K562 (cell line): ENCODE data around the gene KCNK1. TPM values are rescaled to one million over a fixed set of nuclear protein-coding genes. Genes with fewer than 3 reads are reported as not detected.
"Not testable (repeated sequence)": the region's sequence is repeated elsewhere in the genome, so short reads cannot be mapped to it uniquely, and the experiment has no call there.

ENCODE experiments used
- ATAC-seq: fragments of 200-7000 bp; cut with Tn5 transposase; 3 replicates; pipeline ENCODE4 v1.9.1; 2020; ENCODE audit warnings: moderate library complexity
- BruUV-seq: library from RNA; stranded (reverse); fragments of 400-500 nt; replicated peaks from 2 replicates; lab custom pipeline; 2021; lab: Mats Ljungman, UMichigan
- CTCF ChIA-PET: fragments of 300-600 bp; formaldehyde crosslinking; extraction: SDS; loops from one replicate; lab custom pipeline; 2021; ENCODE audit warnings: low intra/inter-chr PET ratio; lab: Yijun Ruan, JAX
- POLR2A ChIA-PET: fragments of 300-600, 350-650 bp; sonication (Branson Sonifier 250); formaldehyde crosslinking; extraction: SDS; loops from one replicate; lab custom pipeline; 2021; ENCODE audit warnings: antibody characterized with exemption, inconsistent platforms; lab: Yijun Ruan, JAX
- DNase-seq, 4 experiments: peaks; one replicate each; pipeline versions ENCODE4 v3.0.0 to v3.0.0-alpha.2; 2011 to 2018; ENCODE audit warnings: low spot score in 3 of 4, mixed read lengths in 3 of 4; ENCODE audit errors: extremely low read depth in 1 of 4
- FAIRE-seq: peaks from 2 replicates; lab custom pipeline; 2011; peaks lifted over from hg19 to GRCh38; lab: Jason Lieb, UNC
- H2AFZ ChIP-seq: 2 replicates; pipeline ENCODE4 v1.6.0; 2011; ENCODE audit warnings: low read depth, low read length, control low read depth, inconsistent platforms
- H3K27ac ChIP-seq: fragments of 200-600 bp; 3 replicates; pipeline ENCODE4 v1.8.0; 2011; ENCODE audit warnings: low read depth, mild to moderate bottlenecking, control low read depth, inconsistent platforms, low read length, moderate library complexity, mixed read lengths; ENCODE audit errors: extremely low read depth
- H3K27me3 ChIP-seq, 2 experiments: fragments of 300-600 bp in 1 of 2; 2 replicates in 1 of 2; 3 replicates in 1 of 2; pipeline versions ENCODE4 v1.6.0 to v1.8.0; 2011; ENCODE audit warnings: inconsistent platforms in 2 of 2, low read length in 2 of 2, mild to moderate bottlenecking in 1 of 2, mixed read lengths in 1 of 2, moderate library complexity in 1 of 2; ENCODE audit not compliant: control insufficient read depth in 2 of 2, insufficient read depth in 2 of 2
- H3K36me3 ChIP-seq: fragments of 300-600 bp; 3 replicates; pipeline ENCODE4 v1.8.0; 2011; ENCODE audit warnings: mild to moderate bottlenecking, low read length, inconsistent platforms; ENCODE audit not compliant: control insufficient read depth, insufficient read depth
- H3K4me1 ChIP-seq, 2 experiments: fragments of 200-600 bp in 1 of 2; replicated peaks in 1 of 2; 2 replicates in 1 of 2; 3 replicates in 1 of 2; pipeline versions ENCODE4 v1.5.1 to v1.8.0; 2011; ENCODE audit warnings: inconsistent platforms in 2 of 2, low read length in 2 of 2, mild to moderate bottlenecking in 1 of 2, mixed read lengths in 1 of 2, moderate library complexity in 1 of 2; ENCODE audit not compliant: control insufficient read depth in 2 of 2, insufficient read depth in 2 of 2
- H3K4me2 ChIP-seq: 2 replicates; pipeline ENCODE4 v1.6.1; 2011; ENCODE audit warnings: low read length, control low read depth, inconsistent platforms, mixed read lengths; ENCODE audit not compliant: insufficient read depth
- H3K4me3 ChIP-seq: fragments of 200-600 bp; sonication (generic), shearing (Covaris generic); 2 replicates; pipeline ENCODE4 v1.5.1; 2016; ENCODE audit warnings: control low read depth, inconsistent platforms
- H3K79me2 ChIP-seq: fragments of 200-600 bp; 3 replicates; pipeline ENCODE4 v1.8.0; 2011; ENCODE audit warnings: low read length, inconsistent platforms; ENCODE audit not compliant: control insufficient read depth, insufficient read depth
- H3K9ac ChIP-seq, 2 experiments: 2 replicates each; pipeline versions ENCODE4 v1.6.0 to v1.6.1; 2011; ENCODE audit warnings: low read depth in 2 of 2, low read length in 2 of 2, control low read depth in 1 of 2, inconsistent platforms in 1 of 2, mild to moderate bottlenecking in 1 of 2, mixed read lengths in 1 of 2; ENCODE audit not compliant: insufficient read depth in 1 of 2
- H3K9me1 ChIP-seq: one replicate; pipeline ENCODE4 v1.6.0; 2011; ENCODE audit warnings: inconsistent platforms, mild to moderate bottlenecking, low read length, moderate library complexity; ENCODE audit not compliant: control insufficient read depth, insufficient read depth
- H3K9me3 ChIP-seq: replicated peaks from 2 replicates; pipeline ENCODE4 v1.5.1; 2011; ENCODE audit warnings: low read depth, low read length, inconsistent platforms; ENCODE audit not compliant: control insufficient read depth, insufficient read depth
- H4K20me1 ChIP-seq: replicated peaks from 2 replicates; pipeline ENCODE4 v1.6.1; 2011; ENCODE audit warnings: low read length, inconsistent platforms, mixed read lengths; ENCODE audit not compliant: control insufficient read depth, insufficient read depth
- CXXC5 ChIP-seq: fragments of 250-450 bp; sonication (Bioruptor Pico); IDR thresholded peaks from 2 replicates; pipeline ENCODE4 v1.8.0; 2022; ENCODE audit warnings: inconsistent platforms, mild to moderate bottlenecking, moderate library complexity
- HSF4 ChIP-seq: fragments of 250-450 bp; sonication (Bioruptor Pico); IDR thresholded peaks from 2 replicates; pipeline ENCODE4 v2.1.2; 2022; ENCODE audit warnings: mild to moderate bottlenecking, moderate library complexity, borderline replicate concordance
- ID3 ChIP-seq, 2 experiments: fragments of 250-450 bp in 1 of 2; fragments of 450-650 bp in 1 of 2; sonication (Bioruptor Pico) in 1 of 2; IDR thresholded peaks; 2 replicates each; pipeline versions ENCODE4 v1.6.1 to v1.8.0; 2016 to 2021; ENCODE audit warnings: mild to moderate bottlenecking in 2 of 2, moderate library complexity in 2 of 2, missing compliant biosample characterization in 1 of 2, missing genetic modification characterization in 1 of 2
- MAFF ChIP-seq: IDR thresholded peaks from 2 replicates; pipeline ENCODE4 v1.6.1; 2012; ENCODE audit warnings: low read length, improper control_type of control experiment
- RBM25 ChIP-seq: fragments of 200-400 bp; formaldehyde crosslinking; IDR thresholded peaks from 2 replicates; pipeline ENCODE4 v1.6.1; 2018; ENCODE audit warnings: low read length, low read depth, moderate library complexity; ENCODE audit not compliant: severe bottlenecking
- RBM34 ChIP-seq: fragments of 200-400 bp; formaldehyde crosslinking; IDR thresholded peaks from 2 replicates; pipeline ENCODE4 v1.6.1; 2018; ENCODE audit warnings: low read length, borderline replicate concordance; ENCODE audit not compliant: insufficient read depth
- RUNX1 ChIP-seq: sonication (generic); IDR thresholded peaks from 2 replicates; pipeline ENCODE4 v1.6.1; 2016; ENCODE audit warnings: antibody characterized with exemption, low read depth
- USF1 ChIP-seq: sonication (generic); formaldehyde crosslinking; IDR thresholded peaks from 2 replicates; pipeline ENCODE4 v1.9.0; 2022; ENCODE audit warnings: mild to moderate bottlenecking, missing genetic modification reagents
- XRCC4 ChIP-seq: IDR thresholded peaks from one replicate; pipeline ENCODE4 v1.6.1; 2011; ENCODE audit not compliant: insufficient read depth, insufficient read length; ENCODE audit errors: extremely low read depth
- ZFP36 ChIP-seq: fragments of 150-350 bp; IDR thresholded peaks from 2 replicates; pipeline ENCODE4 v1.6.1; 2018; ENCODE audit warnings: low read length, low read depth; ENCODE audit not compliant: partially characterized antibody
- ZNF121 ChIP-seq: sonication (generic); formaldehyde crosslinking; conservative IDR thresholded peaks from 2 replicates; pipeline ENCODE4 v1.8.0; 2022; ENCODE audit warnings: missing genetic modification reagents
- ZNF23 ChIP-seq: fragments of 250-450 bp; sonication (Bioruptor Pico); IDR thresholded peaks from 2 replicates; pipeline ENCODE4 v1.4.0; 2020; ENCODE audit warnings: mild to moderate bottlenecking
- ZNF324 ChIP-seq: fragments of 250-450 bp; sonication (Bioruptor Pico); IDR thresholded peaks from 2 replicates; pipeline ENCODE4 v1.4.0; 2020; ENCODE audit warnings: mild to moderate bottlenecking
- WGBS: fragments of 100-300 bp; shearing (Covaris generic); methylation state at CpG from one replicate; pipeline ENCODE4 v1.1.6; 2016; ENCODE audit warnings: low coverage, mixed read lengths; ENCODE audit not compliant: insufficient coverage; ENCODE audit errors: missing lambda C conversion rate; 5-methylcytosine and 5-hydroxymethylcytosine counted together
- in situ Hi-C: fragments of 300-500 bp; cut with MboI; formaldehyde crosslinking; loops from 4 replicates; pipeline ENCODE4 v1.15.0; 2018; ENCODE audit warnings: inconsistent platforms, mixed read lengths
- intact Hi-C: fragments of 100-400 bp; cut with micrococcal nuclease; formaldehyde crosslinking; loops from 2 replicates; pipeline ENCODE4 v1.14.2; 2022
- polyA plus RNA-seq, 8 experiments: library from polyadenylated mRNA; depleted of rRNA in 4 of 8; stranded (reverse) in 5 of 8; unstranded in 3 of 8; fragments of >200 nt; fragmentation: Nextera tagmentation in 2 of 8; fragmentation: Illumina TruSeq in 1 of 8; extraction: Ambion mirVana in 2 of 8; extraction: Trizol in 1 of 8; gene quantifications; 2 replicates each; pipeline versions ENCODE4 v1.2.1 to v1.2.3, GENCODE V29; 2011 to 2014; ENCODE audit warnings: inconsistent platforms in 1 of 8, missing spikeins in 1 of 8
- total RNA-seq, 7 experiments: library from RNA; depleted of rRNA in 6 of 7; stranded (reverse); fragments of >200 nt in 6 of 7; fragmentation: Illumina TruSeq in 2 of 7; extraction: Trizol in 2 of 7; gene quantifications; 2 replicates each; pipeline versions ENCODE4 v1.2.1 to v1.2.3, GENCODE V29; 2011 to 2021; ENCODE audit warnings: low replicate concordance in 1 of 7

Gene KCNK1
- total and polyA plus RNA-seq, 9 of the 15 experiments (the other 6 are each of a cell fraction or from before 2014, with no cell fraction given): 3.1 to 22.7 (median 6.0) TPM

- no TSS peak for BruUV-seq
- Histone ChIP-seq H3K4me3 (no peak overlapping the region), H2AFZ (no peak overlapping the region), H3K36me3 (no peaks in the 10 kb centered on the region), H3K27ac (no peak overlapping the region), H3K4me1 (no peaks in the 10 kb centered on the region), H3K9me1 (no peaks in the 10 kb centered on the region), H3K4me2 (no peak overlapping the region), H3K9me3 (no peaks in the 10 kb centered on the region), H4K20me1 (no peaks in the 10 kb centered on the region), H3K79me2 (no peaks in the 10 kb centered on the region), H3K27me3 (no peaks in the 10 kb centered on the region), H3K9ac (no peak overlapping the region)
- TF ChIP-seq RBM34: no peak
- no peak for TF ChIP-seq ZNF324 (CRISPR knock-in tag)
- TF ChIP-seq RBM25: peak; percentile 70
- no peak for TF ChIP-seq MAFF
- TF ChIP-seq USF1: no peak
- no peak for TF ChIP-seq RUNX1
- no peak for TF ChIP-seq ID3 (CRISPR knock-in tag; IDR thresholded peaks at IDR 0.05)
- no peak for TF ChIP-seq ID3 (tag; IDR thresholded peaks at IDR 0.05)
- no peak for TF ChIP-seq HSF4 (CRISPR knock-in tag)
- TF ChIP-seq CXXC5 (CRISPR knock-in tag): no peak
- no peak for TF ChIP-seq ZFP36
- TF ChIP-seq ZNF121 (CRISPR knock-in tag): peak; percentile 83
- no peak for TF ChIP-seq ZNF23
- no peak for TF ChIP-seq XRCC4
- POLR2A ChIA-PET: no interaction called here
- DNase-seq: no peak
- no peak for ATAC-seq
- 53% methylated on average over 1 of the region's 1 CpG for WGBS
- in situ Hi-C loops: no loop called here
- no peak for FAIRE-seq
- intact Hi-C loops: no loop called here
- CTCF ChIA-PET: no interaction called here
Measured at GRCh38 chr1:233681285-233681684, 67.4 kb downstream of the KCNK1 start.

GRCh38 chr1:233686653-233687052 is 72.7 kb downstream of the KCNK1 start:
- POLR2A ChIA-PET: interaction anchor here (1.0 kb wide), 1 partner anchor 12 kb away, joined by 3 read pairs; no protein-coding TSS in a partner anchor
- H3K27ac ChIP-seq, H3K36me3 ChIP-seq, H3K4me2 ChIP-seq, FAIRE-seq, BruUV-seq, in situ Hi-C loops, H3K9me3 ChIP-seq, intact Hi-C loops, H4K20me1 ChIP-seq, CTCF ChIA-PET, H3K9ac ChIP-seq, H3K79me2 ChIP-seq, H3K27me3 ChIP-seq, ATAC-seq, H3K9me1 ChIP-seq, DNase-seq, H3K4me1 ChIP-seq, H3K4me3 ChIP-seq, H2AFZ ChIP-seq: not testable (repeated sequence)
- 88% methylated on average over 10 of the region's 11 CpGs for WGBS
